ENCODE data around the gene SCARB1. TPM values are rescaled to one million over a fixed set of nuclear protein-coding genes. Genes with fewer than 3 reads are reported as not detected.
A peak's percentile ranks its signal among the peaks of the same experiment; 100 is the strongest.

Gene SCARB1
- total RNA-seq, 1 donor from 2014 or later: 11.1 TPM

- H3K9me3 ChIP-seq (replicated peaks): no peaks in the 10 kb centered on the region
- no peak for TF ChIP-seq CTCF (IDR thresholded peaks at IDR 0.05; ENCODE audit: borderline replicate concordance)
- H3K4me1 ChIP-seq: no peaks in the 10 kb centered on the region
- no peaks in the 10 kb centered on the region for H3K27me3 ChIP-seq (ENCODE audit: low read depth)
- H3K27ac ChIP-seq (replicated peaks): no peak overlapping the region
- no peak overlapping the region for H3K4me3 ChIP-seq
- DNase-seq: no peak
- intact Hi-C loops (cut with micrococcal nuclease): no loop called here
- no peaks in the 10 kb centered on the region for H3K36me3 ChIP-seq
Measured at GRCh38 chr12:124872068-124872719, 8.5 kb upstream of the SCARB1 start.

- no peaks in the 10 kb centered on the region for H3K9me3 ChIP-seq (replicated peaks)
- no peaks in the 10 kb centered on the region for H3K36me3 ChIP-seq
- no peaks in the 10 kb centered on the region for H3K27me3 ChIP-seq (ENCODE audit: low read depth)
- DNase-seq: no peak
- H3K4me3 ChIP-seq: no peak overlapping the region
- TF ChIP-seq CTCF (IDR thresholded peaks at IDR 0.05; ENCODE audit: borderline replicate concordance): no peak
- intact Hi-C loops (cut with micrococcal nuclease): no loop called here
- H3K4me1 ChIP-seq: no peaks in the 10 kb centered on the region
- no peak overlapping the region for H3K27ac ChIP-seq (replicated peaks)
Measured at GRCh38 chr12:124871297-124871696, 7.6 kb upstream of the SCARB1 start.

GRCh38 chr12:124870515-124870914 lies 6.9 kb upstream of the SCARB1 start:
- H3K27ac ChIP-seq (replicated peaks): no peak overlapping the region
- no peak for TF ChIP-seq CTCF (IDR thresholded peaks at IDR 0.05; ENCODE audit: borderline replicate concordance)
- no peaks in the 10 kb centered on the region for H3K27me3 ChIP-seq (ENCODE audit: low read depth)
- no peaks in the 10 kb centered on the region for H3K4me1 ChIP-seq
- intact Hi-C loops (cut with micrococcal nuclease): no loop called here
- DNase-seq: no peak
- no peaks in the 10 kb centered on the region for H3K36me3 ChIP-seq
- no peaks in the 10 kb centered on the region for H3K9me3 ChIP-seq (replicated peaks)
- H3K4me3 ChIP-seq: no peak overlapping the region

GRCh38 chr12:124869059-124869665 lies 5.5 kb upstream of the SCARB1 start:
- Histone ChIP-seq H3K36me3 (no peaks in the 10 kb centered on the region), H3K27ac (replicated peaks) (peak overlapping the region; percentile 57), H3K4me1 (no peaks in the 10 kb centered on the region), H3K9me3 (replicated peaks) (no peaks in the 10 kb centered on the region), H3K27me3 (ENCODE audit: low read depth) (no peaks in the 10 kb centered on the region), H3K4me3 (no peak overlapping the region)
- no peak for TF ChIP-seq CTCF (IDR thresholded peaks at IDR 0.05; ENCODE audit: borderline replicate concordance)
- DNase-seq: peak; percentile 27
- intact Hi-C loops (cut with micrococcal nuclease): no loop called here

- intact Hi-C loops (cut with micrococcal nuclease): no loop called here
- Histone ChIP-seq H3K4me1 (peaks cover 3% of the 10 kb centered on the region), H3K27me3 (ENCODE audit: low read depth) (no peaks in the 10 kb centered on the region), H3K9me3 (replicated peaks) (no peaks in the 10 kb centered on the region), H3K36me3 (no peaks in the 10 kb centered on the region), H3K4me3 (no peak overlapping the region), H3K27ac (replicated peaks) (peak overlapping the region; percentile 57)
- no peak for DNase-seq
- no peak for TF ChIP-seq CTCF (IDR thresholded peaks at IDR 0.05; ENCODE audit: borderline replicate concordance)
Measured at GRCh38 chr12:124868252-124869058, 4.8 kb upstream of the SCARB1 start.
